ENCODE data around the gene EVC. TPM values are rescaled to one million over a fixed set of nuclear protein-coding genes. Genes with fewer than 3 reads are reported as not detected.

The EVC gene
- total RNA-seq, 4 donors from 2014 or later: 23.0 to 54.1 (median 30.0) TPM

DNA sequence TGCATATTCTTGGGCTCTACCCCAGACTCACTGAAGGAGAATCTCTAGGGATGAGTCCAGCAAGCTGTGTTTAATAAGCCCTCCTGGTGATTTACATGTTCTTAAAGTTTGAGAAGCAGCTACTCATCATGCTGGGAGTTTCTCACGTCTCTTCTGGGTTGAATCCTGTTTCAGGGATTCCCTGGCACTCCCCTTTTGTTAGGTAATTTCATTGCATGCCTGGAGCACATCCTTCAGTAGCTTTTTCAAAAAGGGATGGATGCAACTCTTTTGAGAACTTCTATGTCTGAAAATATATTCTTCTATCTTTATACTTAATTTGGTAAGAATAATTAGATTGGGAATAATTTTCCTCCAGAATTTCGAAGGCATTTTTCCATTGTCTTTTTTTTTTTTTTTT, 4.4 kb downstream of the EVC start:
- no peak overlapping the region for H3K4me3 ChIP-seq
- H3K27ac ChIP-seq: no peak overlapping the region
- H3K27me3 ChIP-seq: no peaks in the 10 kb centered on the region
- TF ChIP-seq, protein P1, sequence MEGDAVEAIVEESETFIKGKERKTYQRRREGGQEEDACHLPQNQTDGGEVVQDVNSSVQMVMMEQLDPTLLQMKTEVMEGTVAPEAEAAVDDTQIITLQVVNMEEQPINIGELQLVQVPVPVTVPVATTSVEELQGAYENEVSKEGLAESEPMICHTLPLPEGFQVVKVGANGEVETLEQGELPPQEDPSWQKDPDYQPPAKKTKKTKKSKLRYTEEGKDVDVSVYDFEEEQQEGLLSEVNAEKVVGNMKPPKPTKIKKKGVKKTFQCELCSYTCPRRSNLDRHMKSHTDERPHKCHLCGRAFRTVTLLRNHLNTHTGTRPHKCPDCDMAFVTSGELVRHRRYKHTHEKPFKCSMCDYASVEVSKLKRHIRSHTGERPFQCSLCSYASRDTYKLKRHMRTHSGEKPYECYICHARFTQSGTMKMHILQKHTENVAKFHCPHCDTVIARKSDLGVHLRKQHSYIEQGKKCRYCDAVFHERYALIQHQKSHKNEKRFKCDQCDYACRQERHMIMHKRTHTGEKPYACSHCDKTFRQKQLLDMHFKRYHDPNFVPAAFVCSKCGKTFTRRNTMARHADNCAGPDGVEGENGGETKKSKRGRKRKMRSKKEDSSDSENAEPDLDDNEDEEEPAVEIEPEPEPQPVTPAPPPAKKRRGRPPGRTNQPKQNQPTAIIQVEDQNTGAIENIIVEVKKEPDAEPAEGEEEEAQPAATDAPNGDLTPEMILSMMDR (IDR thresholded peaks at IDR 0.05): no peak
- TF ChIP-seq POLR2A (IDR thresholded peaks at IDR 0.05) (no peak), EP300 (IDR thresholded peaks at IDR 0.05) (no peak), POLR2AphosphoS5 (IDR thresholded peaks at IDR 0.05) (no peak)
- H3K4me1 ChIP-seq: peaks cover 22% of the 10 kb centered on the region
- no peaks in the 10 kb centered on the region for H3K9me3 ChIP-seq
- H3K36me3 ChIP-seq: peaks cover 5% of the 10 kb centered on the region
- no peak for DNase-seq (ENCODE audit: low spot score in 2 of 2)
- WGBS: 48% methylated on average over 2 of the region's 2 CpGs

- no peak overlapping the region for H3K4me3 ChIP-seq
- H3K9me3 ChIP-seq: no peaks in the 10 kb centered on the region
- no peak for TF ChIP-seq POLR2AphosphoS5 (IDR thresholded peaks at IDR 0.05)
- no peak for TF ChIP-seq POLR2A (IDR thresholded peaks at IDR 0.05)
- TF ChIP-seq, protein P1 (IDR thresholded peaks at IDR 0.05): no peak
- TF ChIP-seq EP300 (IDR thresholded peaks at IDR 0.05): no peak
- no peaks in the 10 kb centered on the region for H3K27me3 ChIP-seq
- no peak for DNase-seq (ENCODE audit: low spot score in 2 of 2)
- H3K36me3 ChIP-seq: peaks cover 9% of the 10 kb centered on the region
- peaks cover 16% of the 10 kb centered on the region for H3K4me1 ChIP-seq
- no peak overlapping the region for H3K27ac ChIP-seq
- 72% methylated on average over 2 of the region's 2 CpGs for WGBS
Measured at GRCh38 chr4:5716391-5716790, 5.4 kb downstream of the EVC start.

GRCh38 chr4:5717449-5718158, 6.6 kb downstream of the EVC start:
- WGBS: 96% methylated on average over 4 of the region's 4 CpGs
- H3K27ac ChIP-seq: no peak overlapping the region
- peaks cover 9% of the 10 kb centered on the region for H3K36me3 ChIP-seq
- no peak for TF ChIP-seq POLR2AphosphoS5 (IDR thresholded peaks at IDR 0.05)
- TF ChIP-seq POLR2A (IDR thresholded peaks at IDR 0.05): no peak
- TF ChIP-seq EP300 (IDR thresholded peaks at IDR 0.05): no peak
- TF ChIP-seq, protein P1 (IDR thresholded peaks at IDR 0.05): no peak
- DNase-seq (ENCODE audit: low spot score in 2 of 2): no peak
- no peaks in the 10 kb centered on the region for H3K27me3 ChIP-seq
- no peak overlapping the region for H3K4me3 ChIP-seq
- H3K4me1 ChIP-seq: peaks cover 4% of the 10 kb centered on the region
- no peaks in the 10 kb centered on the region for H3K9me3 ChIP-seq

DNA sequence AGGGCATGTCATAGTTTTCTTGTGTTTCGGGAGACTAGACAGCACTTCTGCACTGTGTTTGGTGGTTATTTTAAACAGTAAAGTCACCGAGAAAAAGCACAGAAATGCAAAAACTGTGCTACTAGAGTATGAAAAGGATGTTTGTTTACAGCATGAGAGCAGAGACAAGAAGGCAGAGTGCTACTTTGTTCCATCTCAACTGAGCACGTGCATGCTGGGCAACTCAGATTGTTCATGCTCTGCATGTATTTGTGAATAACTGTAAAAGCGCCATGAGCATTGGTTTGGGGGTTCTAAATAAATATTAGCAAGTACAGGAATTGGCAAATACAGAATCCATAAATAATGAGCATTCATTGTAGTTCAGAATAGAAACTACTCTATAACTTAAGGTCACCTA, 7.4 kb downstream of the EVC start:
- TF ChIP-seq, protein P1 (IDR thresholded peaks at IDR 0.05): no peak
- TF ChIP-seq EP300 (IDR thresholded peaks at IDR 0.05): no peak
- TF ChIP-seq POLR2AphosphoS5 (IDR thresholded peaks at IDR 0.05): no peak
- no peak for TF ChIP-seq POLR2A (IDR thresholded peaks at IDR 0.05)
- Histone ChIP-seq H3K4me1 (no peaks in the 10 kb centered on the region), H3K27me3 (no peaks in the 10 kb centered on the region), H3K9me3 (no peaks in the 10 kb centered on the region), H3K36me3 (peaks cover 10% of the 10 kb centered on the region), H3K27ac (no peak overlapping the region), H3K4me3 (no peak overlapping the region)
- no peak for DNase-seq (ENCODE audit: low spot score in 2 of 2)
- WGBS: 69% methylated on average over 4 of the region's 4 CpGs

GRCh38 chr4:5719350-5720055, 8.5 kb downstream of the EVC start:
- H3K27ac ChIP-seq: no peak overlapping the region
- WGBS: 83% methylated on average over 7 of the region's 7 CpGs

More at GRCh38 chr4:5719350-5720055, 8.5 kb downstream of the EVC start:
- H3K27me3 ChIP-seq: no peaks in the 10 kb centered on the region
- peaks cover 14% of the 10 kb centered on the region for H3K36me3 ChIP-seq
- no peak for DNase-seq (ENCODE audit: low spot score in 2 of 2)
- no peak overlapping the region for H3K4me3 ChIP-seq
- no peaks in the 10 kb centered on the region for H3K9me3 ChIP-seq
- TF ChIP-seq POLR2AphosphoS5 (IDR thresholded peaks at IDR 0.05): no peak
- TF ChIP-seq, protein P1 (IDR thresholded peaks at IDR 0.05): no peak
- no peak for TF ChIP-seq POLR2A (IDR thresholded peaks at IDR 0.05)
- TF ChIP-seq EP300 (IDR thresholded peaks at IDR 0.05): no peak
- no peaks in the 10 kb centered on the region for H3K4me1 ChIP-seq

Measured in suprapubic skin (tissue), 4 donors.